Activated T-helper 1 cell treated with Interleukin-2 at 50 U/mL for 16 hours (primary cell): ENCODE data around the gene DOCK1.

Experiments used
- DNase-seq: peaks from one replicate; pipeline ENCODE4 v3.0.0-alpha.2; 2020; ENCODE audit warnings: low read depth

DOCK1 gene

GRCh38 chr10:127012071-127012768, 107.0 kb downstream of the DOCK1 start:
- DNase-seq: no peak

- DNase-seq: no peak
These were observed 107.5 kb downstream of the DOCK1 start for GRCh38 chr10:127012769-127013152.

GRCh38 chr10:127013211-127013656, 108.0 kb downstream of the DOCK1 start:
- no peak for DNase-seq

- DNase-seq: no peak
These were observed 108.7 kb downstream of the DOCK1 start for GRCh38 chr10:127013691-127014473.

GRCh38 chr10:127014671-127015070, 109.4 kb downstream of the DOCK1 start:
- no peak for DNase-seq

GRCh38 chr10:127015373-127015772, 110.1 kb downstream of the DOCK1 start:
- DNase-seq: no peak

GRCh38 chr10:127016331-127016730, 111.1 kb downstream of the DOCK1 start:
- DNase-seq: no peak

- DNase-seq: no peak
These were observed 112.5 kb downstream of the DOCK1 start for GRCh38 chr10:127017541-127018297.

- DNase-seq: no peak
These were observed 113.0 kb downstream of the DOCK1 start for GRCh38 chr10:127018298-127018650.

- DNase-seq: no peak
These were observed 113.5 kb downstream of the DOCK1 start for GRCh38 chr10:127018766-127019165.

GRCh38 chr10:127020260-127020659, 115.0 kb downstream of the DOCK1 start:
- DNase-seq: no peak

- no peak for DNase-seq
These were observed 116.6 kb downstream of the DOCK1 start for GRCh38 chr10:127021801-127022200.

GRCh38 chr10:127024685-127025435, 119.6 kb downstream of the DOCK1 start:
- DNase-seq: no peak

GRCh38 chr10:127027786-127028185, 122.6 kb downstream of the DOCK1 start:
- no peak for DNase-seq

- no peak for DNase-seq
These were observed 123.3 kb downstream of the DOCK1 start for GRCh38 chr10:127028556-127028955.

- DNase-seq: no peak
These were observed 123.8 kb downstream of the DOCK1 start for GRCh38 chr10:127029061-127029460.

- DNase-seq: no peak
These were observed 128.2 kb downstream of the DOCK1 start for GRCh38 chr10:127033216-127034033.

GRCh38 chr10:127034034-127034633, 128.9 kb downstream of the DOCK1 start:
- no peak for DNase-seq

GRCh38 chr10:127034790-127035189, 129.6 kb downstream of the DOCK1 start:
- DNase-seq: no peak

- DNase-seq: no peak
These were observed 130.6 kb downstream of the DOCK1 start for GRCh38 chr10:127035827-127036226.

GRCh38 chr10:127036987-127037386, 131.8 kb downstream of the DOCK1 start:
- DNase-seq: no peak
